ENCODE data around the gene MAN2A1. TPM values are rescaled to one million over a fixed set of nuclear protein-coding genes. Genes with fewer than 3 reads are reported as not detected.
"Not testable (repeated sequence)": the region's sequence is repeated elsewhere in the genome, so short reads cannot be mapped to it uniquely, and the experiment has no call there.

MAN2A1 gene
- total and polyA plus RNA-seq, 2 donors (not counting 1 experiment from before 2014, with no cell fraction given): 51.6 to 70.5 TPM

- no peaks in the 10 kb centered on the region for H3K4me1 ChIP-seq (ENCODE audit: control insufficient read depth, extremely low read depth, insufficient read depth, low read length)
- no peak overlapping the region for H3K27ac ChIP-seq (ENCODE audit: insufficient read depth, low read length)
- no peak overlapping the region for H3K4me3 ChIP-seq (replicated peaks in 1 of 4; ENCODE audit: control extremely low read depth in 1 of 4, insufficient read depth in 1 of 4, low read depth in 3 of 4, low read length in 4 of 4)
- no peak overlapping the region for H3K9ac ChIP-seq (ENCODE audit: insufficient read depth, low read length)
- no peaks in the 10 kb centered on the region for H3K9me3 ChIP-seq (ENCODE audit: control insufficient read depth, insufficient read depth, low read depth, low read length)
- no peaks in the 10 kb centered on the region for H4K20me1 ChIP-seq (ENCODE audit: control insufficient read depth, extremely low read depth, insufficient read depth, low read length)
- no peaks in the 10 kb centered on the region for H3K36me3 ChIP-seq (ENCODE audit: control insufficient read depth, insufficient read depth, low read length)
- no peak overlapping the region for H2AFZ ChIP-seq (ENCODE audit: low read length)
- DNase-seq (ENCODE audit: low read depth in 2 of 2): no peak
- H3K4me2 ChIP-seq (ENCODE audit: extremely low read depth, insufficient read depth, low read length): no peak overlapping the region
- TF ChIP-seq EZH2 (IDR thresholded peaks at IDR 0.05; ENCODE audit: low read length, missing control alignments): no peak
- TF ChIP-seq, protein P1, sequence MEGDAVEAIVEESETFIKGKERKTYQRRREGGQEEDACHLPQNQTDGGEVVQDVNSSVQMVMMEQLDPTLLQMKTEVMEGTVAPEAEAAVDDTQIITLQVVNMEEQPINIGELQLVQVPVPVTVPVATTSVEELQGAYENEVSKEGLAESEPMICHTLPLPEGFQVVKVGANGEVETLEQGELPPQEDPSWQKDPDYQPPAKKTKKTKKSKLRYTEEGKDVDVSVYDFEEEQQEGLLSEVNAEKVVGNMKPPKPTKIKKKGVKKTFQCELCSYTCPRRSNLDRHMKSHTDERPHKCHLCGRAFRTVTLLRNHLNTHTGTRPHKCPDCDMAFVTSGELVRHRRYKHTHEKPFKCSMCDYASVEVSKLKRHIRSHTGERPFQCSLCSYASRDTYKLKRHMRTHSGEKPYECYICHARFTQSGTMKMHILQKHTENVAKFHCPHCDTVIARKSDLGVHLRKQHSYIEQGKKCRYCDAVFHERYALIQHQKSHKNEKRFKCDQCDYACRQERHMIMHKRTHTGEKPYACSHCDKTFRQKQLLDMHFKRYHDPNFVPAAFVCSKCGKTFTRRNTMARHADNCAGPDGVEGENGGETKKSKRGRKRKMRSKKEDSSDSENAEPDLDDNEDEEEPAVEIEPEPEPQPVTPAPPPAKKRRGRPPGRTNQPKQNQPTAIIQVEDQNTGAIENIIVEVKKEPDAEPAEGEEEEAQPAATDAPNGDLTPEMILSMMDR (conservative IDR thresholded peaks at IDR 0.05 in 1 of 2, IDR thresholded peaks at IDR 0.05 in 1 of 2; ENCODE audit: low read depth in 1 of 2, low read length in 2 of 2): no peak
- H3K27me3 ChIP-seq (ENCODE audit: control insufficient read depth, insufficient read depth, low read length): no peaks in the 10 kb centered on the region
- H3K79me2 ChIP-seq (ENCODE audit: control insufficient read depth, insufficient read depth, low read length): no peaks in the 10 kb centered on the region
Measured at GRCh38 chr5:109756543-109757185, 66.9 kb downstream of the MAN2A1 start.

DNA sequence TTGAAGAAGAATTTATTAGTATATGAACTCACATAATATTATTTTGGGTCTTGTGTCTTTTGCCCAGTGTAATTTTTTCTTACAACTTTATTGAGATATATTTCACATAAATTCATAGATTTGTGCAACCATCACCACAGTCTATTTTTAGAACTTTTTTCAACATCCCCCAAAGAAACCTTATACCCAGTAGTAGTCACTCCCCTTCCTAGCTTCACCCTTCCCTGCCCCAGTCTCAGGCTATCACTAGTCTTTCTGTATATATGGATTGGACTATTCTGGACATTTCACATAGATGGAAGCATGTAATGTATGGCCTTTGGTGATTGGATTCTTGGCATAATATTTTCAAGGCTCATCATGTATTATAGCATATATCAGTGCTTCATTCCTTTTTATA, 67.8 kb downstream of the MAN2A1 start:
- H3K27me3 ChIP-seq (ENCODE audit: control insufficient read depth, insufficient read depth, low read length): no peaks in the 10 kb centered on the region
- H3K4me3 ChIP-seq (replicated peaks in 1 of 4; ENCODE audit: control extremely low read depth in 1 of 4, insufficient read depth in 1 of 4, low read depth in 3 of 4, low read length in 4 of 4): no peak overlapping the region
- H4K20me1 ChIP-seq (ENCODE audit: control insufficient read depth, extremely low read depth, insufficient read depth, low read length): no peaks in the 10 kb centered on the region
- no peaks in the 10 kb centered on the region for H3K36me3 ChIP-seq (ENCODE audit: control insufficient read depth, insufficient read depth, low read length)
- no peak overlapping the region for H3K9ac ChIP-seq (ENCODE audit: insufficient read depth, low read length)
- no peak overlapping the region for H2AFZ ChIP-seq (ENCODE audit: low read length)
- H3K4me1 ChIP-seq (ENCODE audit: control insufficient read depth, extremely low read depth, insufficient read depth, low read length): no peaks in the 10 kb centered on the region
- H3K79me2 ChIP-seq (ENCODE audit: control insufficient read depth, insufficient read depth, low read length): no peaks in the 10 kb centered on the region
- no peak for DNase-seq (ENCODE audit: low read depth in 2 of 2)
- TF ChIP-seq, protein P1 (conservative IDR thresholded peaks at IDR 0.05 in 1 of 2, IDR thresholded peaks at IDR 0.05 in 1 of 2; ENCODE audit: low read depth in 1 of 2, low read length in 2 of 2): no peak
- TF ChIP-seq EZH2 (IDR thresholded peaks at IDR 0.05; ENCODE audit: low read length, missing control alignments): no peak
- H3K27ac ChIP-seq (ENCODE audit: insufficient read depth, low read length): no peak overlapping the region
- no peaks in the 10 kb centered on the region for H3K9me3 ChIP-seq (ENCODE audit: control insufficient read depth, insufficient read depth, low read depth, low read length)
- H3K4me2 ChIP-seq (ENCODE audit: extremely low read depth, insufficient read depth, low read length): no peak overlapping the region

- Histone ChIP-seq H2AFZ (ENCODE audit: low read length) (no peak overlapping the region), H3K9me3 (ENCODE audit: control insufficient read depth, insufficient read depth, low read depth, low read length) (no peaks in the 10 kb centered on the region), H3K9ac (ENCODE audit: insufficient read depth, low read length) (no peak overlapping the region), H3K79me2 (ENCODE audit: control insufficient read depth, insufficient read depth, low read length) (no peaks in the 10 kb centered on the region), H4K20me1 (ENCODE audit: control insufficient read depth, extremely low read depth, insufficient read depth, low read length) (no peaks in the 10 kb centered on the region), H3K4me2 (ENCODE audit: extremely low read depth, insufficient read depth, low read length) (peak overlapping the region; percentile 70), H3K27ac (ENCODE audit: insufficient read depth, low read length) (peak overlapping the region; percentile 54), H3K4me3 (replicated peaks in 1 of 4; ENCODE audit: control extremely low read depth in 1 of 4, insufficient read depth in 1 of 4, low read depth in 3 of 4, low read length in 4 of 4) (peak overlapping the region in 1 of 4 experiments; percentile 1), H3K27me3 (ENCODE audit: control insufficient read depth, insufficient read depth, low read length) (no peaks in the 10 kb centered on the region), H3K4me1 (ENCODE audit: control insufficient read depth, extremely low read depth, insufficient read depth, low read length) (no peaks in the 10 kb centered on the region), H3K36me3 (ENCODE audit: control insufficient read depth, insufficient read depth, low read length) (no peaks in the 10 kb centered on the region)
- DNase-seq (ENCODE audit: low read depth in 2 of 2): peak in 1 of 2 donors; percentile 60
- TF ChIP-seq, protein P1 (conservative IDR thresholded peaks at IDR 0.05 in 1 of 2, IDR thresholded peaks at IDR 0.05 in 1 of 2; ENCODE audit: low read depth in 1 of 2, low read length in 2 of 2): no peak
Measured at GRCh38 chr5:109759306-109759705, 69.6 kb downstream of the MAN2A1 start.

DNA sequence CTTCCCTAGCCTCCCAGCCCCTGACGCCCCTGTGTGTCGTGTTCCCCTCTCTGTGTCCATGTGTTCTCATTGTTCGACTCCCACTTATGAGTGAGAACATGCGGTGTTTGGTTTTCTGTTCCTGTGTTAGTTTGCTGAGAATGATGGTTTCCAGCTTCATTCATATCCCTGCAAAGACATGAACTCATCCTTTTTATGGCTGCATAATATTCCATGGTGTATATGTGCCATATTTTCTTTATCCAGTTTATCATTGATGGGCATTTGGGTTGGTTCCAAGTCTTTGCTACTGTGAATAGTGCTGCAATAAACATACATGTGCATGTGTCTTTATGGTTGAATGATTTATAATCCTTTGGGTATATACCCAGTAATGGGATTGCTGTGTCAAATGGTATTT, 70.4 kb downstream of the MAN2A1 start:
- H3K27ac ChIP-seq (ENCODE audit: insufficient read depth, low read length); H3K9ac ChIP-seq (ENCODE audit: insufficient read depth, low read length); H3K4me1 ChIP-seq (ENCODE audit: control insufficient read depth, extremely low read depth, insufficient read depth, low read length); H3K4me2 ChIP-seq (ENCODE audit: extremely low read depth, insufficient read depth, low read length); H4K20me1 ChIP-seq (ENCODE audit: control insufficient read depth, extremely low read depth, insufficient read depth, low read length); H2AFZ ChIP-seq (ENCODE audit: low read length); H3K9me3 ChIP-seq (ENCODE audit: control insufficient read depth, insufficient read depth, low read depth, low read length); H3K4me3 ChIP-seq (replicated peaks in 1 of 4; ENCODE audit: control extremely low read depth in 1 of 4, insufficient read depth in 1 of 4, low read depth in 3 of 4, low read length in 4 of 4); H3K27me3 ChIP-seq (ENCODE audit: control insufficient read depth, insufficient read depth, low read length); H3K36me3 ChIP-seq (ENCODE audit: control insufficient read depth, insufficient read depth, low read length); DNase-seq (ENCODE audit: low read depth in 2 of 2); H3K79me2 ChIP-seq (ENCODE audit: control insufficient read depth, insufficient read depth, low read length): not testable (repeated sequence)

Measured in fibroblast of lung (primary cell).